ENCODE results near the gene NEDD4L.

DNA sequence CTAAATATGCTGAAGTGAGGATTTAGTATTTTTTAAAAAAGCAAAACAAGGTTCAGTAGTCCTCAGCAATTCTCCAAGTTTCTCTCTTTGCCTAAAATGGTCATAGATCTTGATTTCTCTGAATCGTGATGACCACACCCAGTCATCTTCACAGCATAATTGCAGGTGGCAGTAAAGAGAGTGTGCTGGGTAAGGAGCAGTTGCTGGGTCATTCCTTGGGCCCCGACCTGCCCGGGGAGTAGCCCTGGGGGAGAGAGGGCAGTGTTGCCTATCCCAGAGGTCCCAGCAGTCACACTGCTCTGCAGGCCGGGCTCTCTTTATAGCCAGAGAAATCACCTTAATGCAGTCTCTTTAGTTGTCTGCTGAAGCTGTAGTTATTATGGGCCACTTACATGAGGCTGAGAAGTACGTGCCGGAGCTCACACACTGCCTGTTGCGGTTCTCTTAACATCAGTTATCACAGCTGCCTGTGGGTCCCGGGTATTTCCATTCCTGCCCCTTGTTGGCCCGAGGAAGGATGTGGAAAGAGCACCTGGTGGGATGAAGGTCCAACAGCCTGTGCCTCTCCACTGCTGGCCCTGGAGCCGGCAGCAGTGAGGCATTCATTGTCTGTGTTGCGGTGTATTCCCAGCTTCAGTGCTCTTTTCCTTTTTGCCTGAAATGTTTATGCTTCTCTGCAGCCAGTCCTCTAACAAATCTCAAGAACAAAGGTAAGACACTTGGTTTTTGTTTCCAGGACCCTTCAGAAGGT, 354.8 kb downstream of the NEDD4L start:
- TF ChIP-seq CTCF (IDR thresholded peaks at IDR 0.05) (no peak), POLR2AphosphoS5 (IDR thresholded peaks at IDR 0.05) (no peak), EP300 (IDR thresholded peaks at IDR 0.05) (no peak), POLR2A (IDR thresholded peaks at IDR 0.05) (no peak)
